ENCODE measurements around the gene LTBP3.

Gene LTBP3

GRCh38 chr11:65530157-65530496 is 28.0 kb downstream of the LTBP3 start:
- DNase-seq, result peak; percentile 68
- no peaks in the 10 kb centered on the region for H3K4me1 ChIP-seq (ENCODE audit: control insufficient read depth, low read depth, low read length)
- H3K18ac ChIP-seq (ENCODE audit: low read length), result no peak overlapping the region
- no peak overlapping the region for H3K27ac ChIP-seq (ENCODE audit: low read depth, low read length)
- no CpG with 5 or more reads among the region's 5 CpGs for WGBS (ENCODE audit: extremely low coverage, insufficient coverage, low lambda C conversion rate)
- no peak overlapping the region for H3K4me3 ChIP-seq (ENCODE audit: low read length)
- no peak overlapping the region for H2BK120ac ChIP-seq (ENCODE audit: low read depth, low read length)
- no peak overlapping the region for H3K23ac ChIP-seq (ENCODE audit: low read length)
- H2BK15ac ChIP-seq (replicated peaks; ENCODE audit: low read depth), result no peak overlapping the region
- H3K79me2 ChIP-seq (ENCODE audit: control insufficient read depth, insufficient read depth, low read length), result peaks cover 5% of the 10 kb centered on the region
- no peak overlapping the region for H2AK5ac ChIP-seq (ENCODE audit: low read length)
- H3K36me3 ChIP-seq (ENCODE audit: control insufficient read depth, insufficient read depth, low read length), result peaks cover 12% of the 10 kb centered on the region
- H3K4ac ChIP-seq (ENCODE audit: low read depth, low read length), result no peak overlapping the region
- no peak overlapping the region for H4K5ac ChIP-seq (ENCODE audit: low read length)
- no peak overlapping the region for H3K9ac ChIP-seq (ENCODE audit: low read length)
- H4K8ac ChIP-seq (ENCODE audit: low read depth, low read length), result no peak overlapping the region
- H3K79me1 ChIP-seq (ENCODE audit: low read length), result peaks cover 10% of the 10 kb centered on the region
- H3K27me3 ChIP-seq (ENCODE audit: insufficient read depth, low read length, poor library complexity), result no peaks in the 10 kb centered on the region
- no peak overlapping the region for H2BK5ac ChIP-seq (ENCODE audit: low read length)
- H3K56ac ChIP-seq (ENCODE audit: low read length), result no peak overlapping the region
- no peak overlapping the region for H3K4me2 ChIP-seq (ENCODE audit: low read length)

GRCh38 chr11:65529475-65530156 is 28.5 kb downstream of the LTBP3 start:
- no peak overlapping the region for H4K8ac ChIP-seq (ENCODE audit: low read depth, low read length)
- no peak overlapping the region for H2AK5ac ChIP-seq (ENCODE audit: low read length)
- H2BK5ac ChIP-seq (ENCODE audit: low read length), result no peak overlapping the region
- H4K5ac ChIP-seq (ENCODE audit: low read length), result no peak overlapping the region
- H3K79me1 ChIP-seq (ENCODE audit: low read length), result peaks cover 10% of the 10 kb centered on the region
- H3K4ac ChIP-seq (ENCODE audit: low read depth, low read length), result no peak overlapping the region
- no peak overlapping the region for H3K56ac ChIP-seq (ENCODE audit: low read length)
- H2BK120ac ChIP-seq (ENCODE audit: low read depth, low read length), result no peak overlapping the region
- no peak overlapping the region for H2BK15ac ChIP-seq (replicated peaks; ENCODE audit: low read depth)
- H3K36me3 ChIP-seq (ENCODE audit: control insufficient read depth, insufficient read depth, low read length), result peaks cover 12% of the 10 kb centered on the region
- no peak overlapping the region for H3K4me2 ChIP-seq (ENCODE audit: low read length)
- H3K18ac ChIP-seq (ENCODE audit: low read length), result no peak overlapping the region
- WGBS (ENCODE audit: extremely low coverage, insufficient coverage, low lambda C conversion rate), result no CpG with 5 or more reads among the region's 10 CpGs
- H3K9ac ChIP-seq (ENCODE audit: low read length), result no peak overlapping the region
- no peak overlapping the region for H3K27ac ChIP-seq (ENCODE audit: low read depth, low read length)
- H3K79me2 ChIP-seq (ENCODE audit: control insufficient read depth, insufficient read depth, low read length), result peaks cover 5% of the 10 kb centered on the region
- H3K4me3 ChIP-seq (ENCODE audit: low read length), result no peak overlapping the region
- H3K27me3 ChIP-seq (ENCODE audit: insufficient read depth, low read length, poor library complexity), result no peaks in the 10 kb centered on the region
- no peak for DNase-seq
- no peak overlapping the region for H3K23ac ChIP-seq (ENCODE audit: low read length)
- H3K4me1 ChIP-seq (ENCODE audit: control insufficient read depth, low read depth, low read length), result no peaks in the 10 kb centered on the region

GRCh38 chr11:65528819-65529350 is 29.3 kb downstream of the LTBP3 start:
- WGBS (ENCODE audit: extremely low coverage, insufficient coverage, low lambda C conversion rate), result no CpG with 5 or more reads among the region's 12 CpGs
- H3K79me1 ChIP-seq (ENCODE audit: low read length), result peaks cover 10% of the 10 kb centered on the region
- H2AK5ac ChIP-seq (ENCODE audit: low read length), result no peak overlapping the region
- no peak overlapping the region for H3K4ac ChIP-seq (ENCODE audit: low read depth, low read length)
- peaks cover 5% of the 10 kb centered on the region for H3K79me2 ChIP-seq (ENCODE audit: control insufficient read depth, insufficient read depth, low read length)
- H3K9ac ChIP-seq (ENCODE audit: low read length), result no peak overlapping the region
- H3K18ac ChIP-seq (ENCODE audit: low read length), result no peak overlapping the region
- H3K36me3 ChIP-seq (ENCODE audit: control insufficient read depth, insufficient read depth, low read length), result peaks cover 12% of the 10 kb centered on the region
- no peak overlapping the region for H2BK120ac ChIP-seq (ENCODE audit: low read depth, low read length)
- no peak overlapping the region for H3K56ac ChIP-seq (ENCODE audit: low read length)
- H3K4me3 ChIP-seq (ENCODE audit: low read length), result no peak overlapping the region
- no peaks in the 10 kb centered on the region for H3K27me3 ChIP-seq (ENCODE audit: insufficient read depth, low read length, poor library complexity)
- no peak overlapping the region for H3K23ac ChIP-seq (ENCODE audit: low read length)
- no peak overlapping the region for H4K5ac ChIP-seq (ENCODE audit: low read length)
- H2BK15ac ChIP-seq (replicated peaks; ENCODE audit: low read depth), result no peak overlapping the region
- DNase-seq, result no peak
- H3K4me1 ChIP-seq (ENCODE audit: control insufficient read depth, low read depth, low read length), result no peaks in the 10 kb centered on the region
- no peak overlapping the region for H4K8ac ChIP-seq (ENCODE audit: low read depth, low read length)
- H3K27ac ChIP-seq (ENCODE audit: low read depth, low read length), result no peak overlapping the region
- no peak overlapping the region for H3K4me2 ChIP-seq (ENCODE audit: low read length)
- no peak overlapping the region for H2BK5ac ChIP-seq (ENCODE audit: low read length)

GRCh38 chr11:65526744-65527143 is 31.4 kb downstream of the LTBP3 start:
- no CpG with 5 or more reads among the region's 8 CpGs for WGBS (ENCODE audit: extremely low coverage, insufficient coverage, low lambda C conversion rate)

GRCh38 chr11:65525546-65526480 is 32.3 kb downstream of the LTBP3 start:
- Histone ChIP-seq H4K5ac (ENCODE audit: low read length) (no peak overlapping the region), H2AK5ac (ENCODE audit: low read length) (peak overlapping the region; percentile 28), H3K27me3 (ENCODE audit: insufficient read depth, low read length, poor library complexity) (no peaks in the 10 kb centered on the region), H3K79me1 (ENCODE audit: low read length) (peaks cover 10% of the 10 kb centered on the region), H3K36me3 (ENCODE audit: control insufficient read depth, insufficient read depth, low read length) (peaks cover 2% of the 10 kb centered on the region), H3K4me2 (ENCODE audit: low read length) (peak overlapping the region; percentile 60), H3K9ac (ENCODE audit: low read length) (peak overlapping the region; percentile 84), H4K8ac (ENCODE audit: low read depth, low read length) (no peak overlapping the region), H3K79me2 (ENCODE audit: control insufficient read depth, insufficient read depth, low read length) (peaks cover 5% of the 10 kb centered on the region), H2BK15ac (replicated peaks; ENCODE audit: low read depth) (no peak overlapping the region), H3K18ac (ENCODE audit: low read length) (peak overlapping the region; percentile 72), H3K56ac (ENCODE audit: low read length) (peak overlapping the region; percentile 91), H3K4me1 (ENCODE audit: control insufficient read depth, low read depth, low read length) (no peaks in the 10 kb centered on the region), H3K23ac (ENCODE audit: low read length) (peak overlapping the region; percentile 7), H2BK5ac (ENCODE audit: low read length) (no peak overlapping the region), H2BK120ac (ENCODE audit: low read depth, low read length) (no peak overlapping the region), H3K27ac (ENCODE audit: low read depth, low read length) (no peak overlapping the region), H3K4me3 (ENCODE audit: low read length) (peak overlapping the region; percentile 87), H3K4ac (ENCODE audit: low read depth, low read length) (no peak overlapping the region)
- DNase-seq, result no peak
- WGBS (ENCODE audit: extremely low coverage, insufficient coverage, low lambda C conversion rate), result no CpG with 5 or more reads among the region's 31 CpGs

More at GRCh38 chr11:65526744-65527143, 31.4 kb downstream of the LTBP3 start:
- no peak overlapping the region for H3K23ac ChIP-seq (ENCODE audit: low read length)
- H3K4ac ChIP-seq (ENCODE audit: low read depth, low read length), result no peak overlapping the region
- no peak overlapping the region for H3K56ac ChIP-seq (ENCODE audit: low read length)
- H3K79me1 ChIP-seq (ENCODE audit: low read length), result peaks cover 10% of the 10 kb centered on the region
- H3K4me3 ChIP-seq (ENCODE audit: low read length), result no peak overlapping the region
- no peaks in the 10 kb centered on the region for H3K4me1 ChIP-seq (ENCODE audit: control insufficient read depth, low read depth, low read length)
- H3K4me2 ChIP-seq (ENCODE audit: low read length), result no peak overlapping the region
- peaks cover 5% of the 10 kb centered on the region for H3K79me2 ChIP-seq (ENCODE audit: control insufficient read depth, insufficient read depth, low read length)
- no peak overlapping the region for H2BK5ac ChIP-seq (ENCODE audit: low read length)
- no peaks in the 10 kb centered on the region for H3K27me3 ChIP-seq (ENCODE audit: insufficient read depth, low read length, poor library complexity)
- no peak overlapping the region for H2AK5ac ChIP-seq (ENCODE audit: low read length)
- H4K8ac ChIP-seq (ENCODE audit: low read depth, low read length), result no peak overlapping the region
- H3K27ac ChIP-seq (ENCODE audit: low read depth, low read length), result no peak overlapping the region
- no peak overlapping the region for H3K18ac ChIP-seq (ENCODE audit: low read length)
- no peak overlapping the region for H3K9ac ChIP-seq (ENCODE audit: low read length)
- H3K36me3 ChIP-seq (ENCODE audit: control insufficient read depth, insufficient read depth, low read length), result peaks cover 6% of the 10 kb centered on the region
- no peak overlapping the region for H4K5ac ChIP-seq (ENCODE audit: low read length)
- no peak overlapping the region for H2BK120ac ChIP-seq (ENCODE audit: low read depth, low read length)
- no peak for DNase-seq
- no peak overlapping the region for H2BK15ac ChIP-seq (replicated peaks; ENCODE audit: low read depth)

Measured in mesendoderm (in vitro differentiated cells).